Common myeloid progenitor, CD34-positive (primary cell): ENCODE results near the gene HPCA.

Experiments used
- CTCF ChIA-PET: fragments of 350-600 bp; sonication (Branson Sonifier 250); formaldehyde crosslinking; loops from one replicate; lab custom pipeline; 2021; ENCODE audit warnings: antibody characterized with exemption; lab: Charles Lee
- POLR2A ChIA-PET: fragments of 350-600 bp; sonication (Branson Sonifier 250); formaldehyde crosslinking; loops from one replicate; lab custom pipeline; 2021; ENCODE audit warnings: antibody characterized with exemption; lab: Charles Lee
- DNase-seq, 3 donors: peaks; one replicate each; pipeline versions ENCODE4 v3.0.0 to v3.0.0-alpha.2; 2013
- H3K27ac ChIP-seq, 2 experiments: 1 replicate in 1 of 2; 2 replicates in 1 of 2; pipeline ENCODE4 v1.7.0; 2013; ENCODE audit warnings: inconsistent platforms in 2 of 2, low read length in 2 of 2, mild to moderate bottlenecking in 2 of 2, low read depth in 1 of 2, moderate library complexity in 1 of 2; ENCODE audit not compliant: severe bottlenecking in 2 of 2, insufficient read depth in 1 of 2, poor library complexity in 1 of 2
- H3K27me3 ChIP-seq, 5 experiments: replicated peaks in 2 of 5; 1 replicate in 3 of 5; 2 replicates in 2 of 5; pipeline versions ENCODE4 v1.6.1 to v1.7.0; 2013; ENCODE audit warnings: low read length in 4 of 5, mild to moderate bottlenecking in 2 of 5, moderate library complexity in 2 of 5, inconsistent platforms in 1 of 5; ENCODE audit not compliant: insufficient read depth in 5 of 5, control insufficient read depth in 4 of 5
- H3K36me3 ChIP-seq, 4 experiments: 1 replicate in 2 of 4; 2 replicates in 2 of 4; pipeline versions ENCODE4 v1.6.1 to v1.7.0; 2013; ENCODE audit warnings: low read length in 3 of 4, control low read depth in 1 of 4, mild to moderate bottlenecking in 1 of 4; ENCODE audit not compliant: control insufficient read depth in 4 of 4, insufficient read depth in 4 of 4
- H3K4me1 ChIP-seq, 4 experiments: 1 replicate in 3 of 4; 2 replicates in 1 of 4; pipeline versions ENCODE4 v1.6.1 to v1.7.1; 2013; ENCODE audit warnings: low read length in 3 of 4, mild to moderate bottlenecking in 3 of 4, control low read depth in 1 of 4, inconsistent platforms in 1 of 4, moderate library complexity in 1 of 4; ENCODE audit not compliant: control insufficient read depth in 4 of 4, insufficient read depth in 4 of 4; ENCODE audit errors: control extremely low read depth in 1 of 4
- H3K4me3 ChIP-seq, 7 experiments: 1 replicate in 4 of 7; 2 replicates in 3 of 7; pipeline versions ENCODE4 v1.5.1 to v1.7.0; 2013; ENCODE audit warnings: mild to moderate bottlenecking in 7 of 7, low read length in 6 of 7, moderate library complexity in 6 of 7, inconsistent platforms in 2 of 7, low read depth in 2 of 7, control low read depth in 1 of 7; ENCODE audit not compliant: insufficient read depth in 4 of 7, control insufficient read depth in 1 of 7; ENCODE audit errors: extremely low read depth in 1 of 7
- H3K9me3 ChIP-seq, 5 experiments: 1 replicate in 4 of 5; 2 replicates in 1 of 5; pipeline versions ENCODE4 v1.6.1 to v1.7.1; 2013; ENCODE audit warnings: low read length in 4 of 5, mild to moderate bottlenecking in 2 of 5, inconsistent platforms in 1 of 5, low read depth in 1 of 5, moderate library complexity in 1 of 5; ENCODE audit not compliant: control insufficient read depth in 4 of 5, insufficient read depth in 2 of 5; ENCODE audit errors: control extremely low read depth in 1 of 5
- WGBS: methylation state at CpG from one replicate; pipeline ENCODE4 v1.1.5; 2013; ENCODE audit not compliant: insufficient coverage; 5-methylcytosine and 5-hydroxymethylcytosine counted together

HPCA gene

GRCh38 chr1:32871364-32872191 lies 14.7 kb upstream of the HPCA start:
- H3K27ac ChIP-seq = no peak overlapping the region
- peak overlapping the region in 4 of 7 experiments; percentile 39 to 63 (median 60) for H3K4me3 ChIP-seq
- POLR2A ChIA-PET = no interaction called here

GRCh38 chr1:32872192-32872460 lies 14.2 kb upstream of the HPCA start:
- H3K4me3 ChIP-seq = no peak overlapping the region
- H3K4me1 ChIP-seq = peaks cover 0 to 10% (median 5%) of the 10 kb centered on the region in 4 experiments
- H3K36me3 ChIP-seq = peaks cover 0 to 6% (median 0%) of the 10 kb centered on the region in 4 experiments
- 61% methylated on average over 5 of the region's 7 CpGs for WGBS
- H3K27me3 ChIP-seq = peaks cover 0 to 38% (median 27%) of the 10 kb centered on the region in 5 experiments
- no peak for DNase-seq
- ChIA-PET POLR2A (no interaction called here), CTCF (interaction anchor here (0.8 to 2.7 kb wide), 13 partner anchors 9 to 470 kb away, joined by 3 to 8 read pairs (median 3); no protein-coding TSS in a partner anchor)
- no peaks in the 10 kb centered on the region for H3K9me3 ChIP-seq
- no peak overlapping the region for H3K27ac ChIP-seq

More at GRCh38 chr1:32871364-32872191, 14.7 kb upstream of the HPCA start:
- H3K36me3 ChIP-seq = peaks cover 0 to 6% (median 0%) of the 10 kb centered on the region in 4 experiments
- H3K4me1 ChIP-seq = peaks cover 0 to 10% (median 5%) of the 10 kb centered on the region in 4 experiments
- H3K9me3 ChIP-seq = no peaks in the 10 kb centered on the region
- CTCF ChIA-PET = interaction anchor here (0.6 to 2.7 kb wide), 14 partner anchors 8 to 1737 kb away, joined by 3 to 8 read pairs (median 3); no protein-coding TSS in a partner anchor
- H3K27me3 ChIP-seq = peaks cover 0 to 35% (median 27%) of the 10 kb centered on the region in 5 experiments
- 87% methylated on average over 5 of the region's 13 CpGs for WGBS
- no peak for DNase-seq

GRCh38 chr1:32873484-32873883 lies 12.8 kb upstream of the HPCA start:
- H3K27me3 ChIP-seq = peaks cover 0 to 49% (median 27%) of the 10 kb centered on the region in 5 experiments
- no peak overlapping the region for H3K27ac ChIP-seq
- H3K9me3 ChIP-seq = no peaks in the 10 kb centered on the region
- CTCF ChIA-PET = interaction anchor here (0.7 to 2.7 kb wide), 9 partner anchors 9 to 474 kb away, joined by 3 to 8 read pairs (median 4); partner anchors contain the start of gene HPCA
- POLR2A ChIA-PET = no interaction called here
- 90% methylated on average over 3 of the region's 5 CpGs for WGBS
- H3K36me3 ChIP-seq = peaks cover 0 to 3% (median 0%) of the 10 kb centered on the region in 4 experiments
- no peak for DNase-seq
- no peak overlapping the region for H3K4me3 ChIP-seq
- peaks cover 0 to 10% (median 5%) of the 10 kb centered on the region in 4 experiments for H3K4me1 ChIP-seq

DNA sequence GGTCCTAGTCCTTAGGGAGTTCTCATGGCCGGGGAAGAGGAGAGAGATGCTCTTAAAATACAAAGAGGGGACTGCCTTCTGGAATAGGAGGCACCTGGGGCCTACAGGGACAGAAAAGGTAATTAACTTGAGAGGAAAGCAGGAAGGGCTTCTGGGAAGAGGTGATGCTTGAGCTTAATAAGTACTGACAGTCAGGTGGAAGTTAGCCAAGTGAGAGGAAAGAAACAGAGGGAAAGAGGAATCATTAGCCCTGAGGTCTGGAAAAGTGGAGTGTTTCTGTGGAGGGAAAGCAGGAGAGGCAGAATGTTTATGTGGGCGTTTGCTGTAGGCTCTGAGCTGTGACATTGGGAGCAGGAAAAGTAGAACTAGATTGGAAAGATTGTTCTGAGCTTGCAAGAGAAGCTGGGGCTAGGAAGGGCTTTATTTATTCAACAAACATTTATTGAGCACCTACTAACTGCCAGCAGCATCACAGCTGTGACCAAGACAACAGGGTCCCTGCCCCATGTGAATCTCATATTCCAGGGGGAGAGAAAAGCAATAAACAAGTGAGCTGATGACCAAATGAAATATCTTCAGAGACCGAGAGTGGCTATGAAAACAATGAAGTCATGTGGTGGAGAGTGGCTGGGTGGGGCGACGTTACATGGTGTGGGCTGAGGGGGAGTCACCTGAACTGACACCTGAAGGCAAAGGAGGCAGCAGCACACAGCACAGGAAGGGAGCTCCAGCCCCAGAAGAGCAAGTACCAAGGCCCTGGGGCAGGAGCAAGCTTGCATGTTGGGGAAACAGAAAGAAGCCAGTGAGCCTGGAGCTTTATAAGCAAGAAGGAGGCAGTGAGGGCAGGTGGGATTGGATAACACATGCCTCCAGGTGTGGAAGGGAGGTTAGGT lies 11.2 kb upstream of the HPCA start:
- peaks cover 0 to 10% (median 5%) of the 10 kb centered on the region in 4 experiments for H3K4me1 ChIP-seq
- no peaks in the 10 kb centered on the region for H3K9me3 ChIP-seq
- no peak overlapping the region for H3K27ac ChIP-seq
- peaks cover 0 to 42% (median 18%) of the 10 kb centered on the region in 5 experiments for H3K27me3 ChIP-seq
- 91% methylated on average over 4 of the region's 5 CpGs for WGBS
- CTCF ChIA-PET = interaction anchor here (0.9 to 3.8 kb wide), 13 partner anchors 11 to 596 kb away, joined by 3 to 33 read pairs (median 4); partner anchors contain the start of gene HPCA
- no peaks in the 10 kb centered on the region for H3K36me3 ChIP-seq
- POLR2A ChIA-PET = no interaction called here
- no peak overlapping the region for H3K4me3 ChIP-seq
- DNase-seq = no peak

DNA sequence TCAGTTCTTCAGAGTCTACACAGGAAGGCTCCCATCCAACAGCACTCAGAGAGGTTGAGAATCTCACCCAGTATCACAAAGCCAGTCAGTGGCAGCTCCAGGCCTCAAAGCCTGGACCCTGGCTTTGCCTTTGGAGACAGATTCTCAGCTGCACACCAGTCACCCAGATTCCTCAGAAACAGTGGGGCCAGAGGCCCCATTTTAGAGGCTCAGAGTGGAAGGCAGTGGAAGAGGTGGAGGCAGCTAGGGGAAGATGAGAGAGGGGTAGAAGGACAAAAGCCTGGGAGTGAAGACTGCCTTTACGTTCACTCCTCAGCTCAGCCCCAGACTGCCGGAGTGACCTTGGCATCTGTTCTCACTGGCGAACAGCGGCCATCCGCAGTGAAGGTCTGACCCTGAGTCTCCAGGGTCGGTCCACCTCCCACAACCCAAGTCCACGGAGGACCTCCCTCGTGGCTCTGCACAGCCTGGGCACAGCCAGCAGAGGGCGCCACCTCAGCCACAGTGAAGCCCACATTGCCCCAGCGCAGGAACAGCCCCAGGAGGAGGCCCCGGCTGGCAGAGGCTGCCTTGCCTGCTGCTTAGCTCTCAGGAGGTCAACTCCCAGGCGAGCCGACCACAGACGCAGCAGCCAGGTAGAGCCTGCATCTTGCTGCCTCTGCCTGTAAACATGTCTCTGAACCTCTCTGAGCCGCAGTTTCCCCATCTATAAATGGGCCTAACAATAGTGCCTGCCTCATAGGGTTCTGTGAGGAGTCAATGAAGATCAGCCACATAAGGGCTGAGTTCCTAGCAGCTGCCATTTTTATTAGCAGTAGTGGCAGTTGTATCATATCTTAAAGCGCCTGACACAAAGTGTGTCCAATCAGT lies 9.7 kb upstream of the HPCA start:
- H3K9me3 ChIP-seq = no peaks in the 10 kb centered on the region
- no peak overlapping the region for H3K4me3 ChIP-seq
- DNase-seq = peak; percentile 49 to 75 (median 65)
- peaks cover 0 to 2% (median 0%) of the 10 kb centered on the region in 4 experiments for H3K4me1 ChIP-seq
- WGBS = 36% methylated on average over 13 of the region's 16 CpGs
- H3K36me3 ChIP-seq = no peaks in the 10 kb centered on the region
- POLR2A ChIA-PET = interaction anchor here (0.7 kb wide), 1 partner anchor 478 kb away, joined by 3 read pairs; no protein-coding TSS in a partner anchor
- H3K27me3 ChIP-seq = peaks cover 0 to 30% (median 13%) of the 10 kb centered on the region in 5 experiments
- CTCF ChIA-PET = interaction anchor here (0.6 to 3.8 kb wide), 22 partner anchors 9 to 986 kb away, joined by 3 to 33 read pairs (median 4); partner anchors contain the start of gene HPCA
- H3K27ac ChIP-seq = no peak overlapping the region
